Activated CD4-positive, alpha-beta memory T cell treated with anti-CD3 and anti-CD28 coated beads, Interleukin-2, amount 10 ng/mL, durations not matched to agents 7 days and 5 days (primary cell): ENCODE results near the gene CD3E. TPM values are rescaled to one million over a fixed set of nuclear protein-coding genes. Genes with fewer than 3 reads are reported as not detected.

Experiments used
- CTCF ChIA-PET: fragments of 350-600 bp; sonication (Branson Sonifier 250); formaldehyde crosslinking; loops from one replicate; lab custom pipeline; 2021; ENCODE audit warnings: antibody characterized with exemption, inconsistent platforms; lab: Charles Lee
- POLR2A ChIA-PET: fragments of 350-600 bp; sonication (Branson Sonifier 250); formaldehyde crosslinking; loops from one replicate; lab custom pipeline; 2021; ENCODE audit warnings: antibody characterized with exemption; lab: Charles Lee
- DNase-seq: peaks from one replicate; pipeline ENCODE4 v3.0.0-alpha.2; 2020
- H3K27ac Mint-ChIP-seq: one replicate; pipeline ENCODE4 v1.8.0; 2021; ENCODE audit warnings: mild to moderate bottlenecking, mixed read lengths
- H3K27me3 Mint-ChIP-seq: one replicate; pipeline ENCODE4 v1.8.0; 2021; ENCODE audit warnings: mixed read lengths
- H3K36me3 Mint-ChIP-seq: one replicate; pipeline ENCODE4 v1.8.0; 2021; ENCODE audit warnings: low read depth, mixed read lengths
- H3K4me1 Mint-ChIP-seq: one replicate; pipeline ENCODE4 v1.8.0; 2021; ENCODE audit warnings: mixed read lengths
- H3K4me3 Mint-ChIP-seq: one replicate; pipeline ENCODE4 v1.8.0; 2021; ENCODE audit warnings: mild to moderate bottlenecking, mixed read lengths
- H3K9me3 Mint-ChIP-seq: one replicate; pipeline ENCODE4 v1.8.0; 2021; ENCODE audit warnings: mixed read lengths
- total RNA-seq, 2 experiments: library from RNA; stranded (reverse); gene quantifications; one replicate each; pipeline ENCODE4 v1.2.3, GENCODE V29; 2021

CD3E gene
- total RNA-seq = 100 to 1,000 TPM; 639 to 653 TPM

DNA sequence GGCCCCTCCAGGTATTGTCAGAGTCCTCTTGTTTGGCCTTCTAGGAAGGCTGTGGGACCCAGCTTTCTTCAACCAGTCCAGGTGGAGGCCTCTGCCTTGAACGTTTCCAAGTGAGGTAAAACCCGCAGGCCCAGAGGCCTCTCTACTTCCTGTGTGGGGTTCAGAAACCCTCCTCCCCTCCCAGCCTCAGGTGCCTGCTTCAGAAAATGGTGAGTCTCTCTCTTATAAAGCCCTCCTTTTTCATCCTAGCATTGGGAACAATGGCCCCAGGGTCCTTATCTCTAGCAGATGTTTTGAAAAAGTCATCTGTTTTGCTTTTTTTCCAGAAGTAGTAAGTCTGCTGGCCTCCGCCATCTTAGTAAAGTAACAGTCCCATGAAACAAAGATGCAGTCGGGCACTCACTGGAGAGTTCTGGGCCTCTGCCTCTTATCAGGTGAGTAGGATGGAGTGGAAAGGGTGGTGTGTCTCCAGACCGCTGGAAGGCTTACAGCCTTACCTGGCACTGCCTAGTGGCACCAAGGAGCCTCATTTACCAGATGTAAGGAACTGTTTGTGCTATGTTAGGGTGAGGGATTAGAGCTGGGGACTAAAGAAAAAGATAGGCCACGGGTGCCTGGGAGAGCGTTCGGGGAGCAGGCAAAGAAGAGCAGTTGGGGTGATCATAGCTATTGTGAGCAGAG, at the start of gene CD3E:
Gene CD3E, plus strand, starts transcription at position 163 of the 681 bp plus-strand sequence. Its CDS starts 223 bp downstream, at position 386.
- peaks cover 56% of the 10 kb centered on the region for H3K4me1 Mint-ChIP-seq
- peak within 1 kb of the TSS; percentile 99 for H3K27ac Mint-ChIP-seq
- no peaks in the 10 kb centered on the region for H3K9me3 Mint-ChIP-seq
- peak; percentile 80 for DNase-seq
- peaks cover 48% of the 10 kb centered on the region for H3K36me3 Mint-ChIP-seq
- no peaks in the 10 kb centered on the region for H3K27me3 Mint-ChIP-seq
- ChIA-PET POLR2A (interaction anchor here (0.6 to 4.2 kb wide), 35 partner anchors 9 to 1074 kb away, joined by 3 to 32 read pairs (median 4); partner anchors contain the start of genes ARCN1, ATP5MG, JAML and KMT2A), CTCF (interaction anchor here (0.8 to 6.5 kb wide), 16 partner anchors 9 to 106 kb away, joined by 3 to 43 read pairs (median 4); partner anchors contain the start of genes CD3D, CD3G and JAML)
- H3K4me3 Mint-ChIP-seq = peak within 1 kb of the TSS; percentile 99

DNA sequence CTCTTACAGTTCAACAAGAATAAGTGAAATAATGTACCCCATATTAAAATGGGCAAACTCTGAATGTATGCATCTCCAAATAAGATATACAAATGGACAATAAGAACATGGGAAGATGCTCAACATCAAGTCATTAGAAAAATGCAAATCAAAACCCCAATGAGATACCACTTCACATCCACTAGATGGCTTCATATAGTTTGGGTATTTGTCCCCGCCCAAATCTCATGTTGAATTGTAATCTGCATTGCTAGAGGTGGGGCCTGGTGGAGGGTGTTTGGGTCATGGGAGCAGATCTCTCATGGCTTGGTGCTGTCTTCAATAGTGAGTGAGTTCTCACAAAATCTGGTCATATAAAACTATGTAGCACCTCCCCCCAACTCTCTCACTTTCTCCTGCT, 46.1 kb upstream of the CD3E start:
- H3K36me3 Mint-ChIP-seq = peaks cover 11% of the 10 kb centered on the region
- DNase-seq = no peak
- H3K4me3 Mint-ChIP-seq = no peak overlapping the region
- peaks cover 23% of the 10 kb centered on the region for H3K4me1 Mint-ChIP-seq
- ChIA-PET CTCF (interaction anchor here (0.6 to 3.7 kb wide), 5 partner anchors 12 to 59 kb away, joined by 3 to 31 read pairs (median 4); no protein-coding TSS in a partner anchor), POLR2A (interaction anchor here (1.0 to 1.3 kb wide), 2 partner anchors 34 to 46 kb away, joined by 3 read pairs; partner anchors contain the start of genes CD3E and JAML)
- no peaks in the 10 kb centered on the region for H3K9me3 Mint-ChIP-seq
- H3K27ac Mint-ChIP-seq = no peak overlapping the region
- H3K27me3 Mint-ChIP-seq = no peaks in the 10 kb centered on the region

DNA sequence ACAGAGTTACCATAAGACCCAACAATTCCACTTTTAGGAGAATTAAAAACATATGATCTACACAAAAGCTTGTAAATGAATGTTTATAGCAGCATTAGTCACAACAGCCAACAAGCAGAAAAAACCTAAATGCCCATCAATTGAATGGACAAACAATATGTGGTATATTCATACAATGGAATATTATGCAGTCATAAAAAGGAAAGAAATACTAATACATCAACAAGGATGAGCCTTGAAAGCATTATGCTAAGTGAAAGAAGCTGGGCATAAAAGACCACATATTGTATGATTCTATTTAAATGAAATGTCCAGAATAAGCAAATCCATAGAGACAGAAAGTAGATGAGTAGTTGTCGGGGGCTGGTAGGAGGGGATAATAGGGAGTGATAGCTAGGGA, 45.4 kb upstream of the CD3E start:
- no peak for DNase-seq
- POLR2A ChIA-PET = interaction anchor here (1.0 to 1.3 kb wide), 3 partner anchors 35 to 110 kb away, joined by 3 read pairs; partner anchors contain the start of genes CD3E and JAML
- Mint-ChIP-seq H3K27me3 (no peaks in the 10 kb centered on the region), H3K36me3 (peaks cover 11% of the 10 kb centered on the region), H3K4me1 (peaks cover 30% of the 10 kb centered on the region), H3K4me3 (no peak overlapping the region), H3K9me3 (no peaks in the 10 kb centered on the region), H3K27ac (no peak overlapping the region)
- CTCF ChIA-PET = interaction anchor here (0.6 to 3.7 kb wide), 9 partner anchors 8 to 115 kb away, joined by 3 to 31 read pairs (median 4); no protein-coding TSS in a partner anchor

DNA sequence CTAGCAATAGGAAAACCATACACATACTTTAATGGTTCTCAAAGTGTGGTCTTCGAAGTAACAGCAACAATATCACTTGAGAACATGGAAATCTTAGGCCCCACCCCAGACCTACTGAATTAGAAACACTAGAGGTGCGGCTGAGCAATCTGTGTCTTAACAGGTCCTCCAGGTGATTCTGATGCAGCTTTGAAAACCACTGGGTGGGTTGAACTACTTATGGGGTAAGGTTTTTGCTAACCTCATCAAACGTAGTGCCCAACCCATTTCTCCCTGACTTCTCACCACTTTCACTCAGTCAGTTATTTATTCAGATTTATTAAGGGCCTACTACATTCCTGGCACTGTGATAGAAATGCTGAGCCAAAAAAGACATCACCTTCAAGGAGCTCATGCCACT, 44.2 kb upstream of the CD3E start:
- no peak overlapping the region for H3K4me3 Mint-ChIP-seq
- H3K27ac Mint-ChIP-seq = no peak overlapping the region
- ChIA-PET POLR2A (interaction anchor here (1.0 to 1.3 kb wide), 3 partner anchors 21 to 109 kb away, joined by 3 read pairs; no protein-coding TSS in a partner anchor), CTCF (interaction anchor here (1.2 to 3.7 kb wide), 5 partner anchors 24 to 116 kb away, joined by 3 to 31 read pairs (median 4); no protein-coding TSS in a partner anchor)
- no peaks in the 10 kb centered on the region for H3K9me3 Mint-ChIP-seq
- H3K36me3 Mint-ChIP-seq = peaks cover 11% of the 10 kb centered on the region
- peaks cover 7% of the 10 kb centered on the region for H3K27me3 Mint-ChIP-seq
- DNase-seq = no peak
- H3K4me1 Mint-ChIP-seq = peaks cover 41% of the 10 kb centered on the region

DNA sequence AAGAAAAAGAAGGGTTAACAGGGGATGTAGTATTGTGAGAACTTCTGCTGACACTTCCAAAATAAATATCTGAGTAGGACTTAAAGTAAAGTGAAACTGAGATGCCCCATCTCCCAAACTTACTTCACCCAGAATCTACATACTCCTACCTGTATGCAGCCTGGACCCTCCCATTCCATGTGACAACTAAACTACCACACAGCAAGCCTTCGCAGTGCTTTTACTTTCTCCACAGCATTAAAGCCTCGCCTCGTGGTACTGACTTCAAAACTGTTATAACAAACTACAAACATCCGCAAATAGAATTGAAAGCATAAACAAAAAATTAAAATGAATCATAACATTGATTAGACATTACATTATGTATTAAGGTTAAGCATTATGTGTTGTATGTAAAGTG, 41.4 kb upstream of the CD3E start:
- H3K27ac Mint-ChIP-seq = no peak overlapping the region
- H3K36me3 Mint-ChIP-seq = peaks cover 11% of the 10 kb centered on the region
- no peaks in the 10 kb centered on the region for H3K9me3 Mint-ChIP-seq
- peaks cover 42% of the 10 kb centered on the region for H3K4me1 Mint-ChIP-seq
- DNase-seq = no peak
- H3K27me3 Mint-ChIP-seq = peaks cover 10% of the 10 kb centered on the region
- CTCF ChIA-PET = interaction anchor here (1.1 to 3.7 kb wide), 5 partner anchors 11 to 82 kb away, joined by 3 to 19 read pairs (median 9); partner anchors contain the start of gene MPZL3
- POLR2A ChIA-PET = interaction anchor here (1.0 to 1.8 kb wide), 4 partner anchors 11 to 47 kb away, joined by 3 to 5 read pairs (median 4); partner anchors contain the start of genes JAML and MPZL3
- peak overlapping the region; percentile 72 for H3K4me3 Mint-ChIP-seq

DNA sequence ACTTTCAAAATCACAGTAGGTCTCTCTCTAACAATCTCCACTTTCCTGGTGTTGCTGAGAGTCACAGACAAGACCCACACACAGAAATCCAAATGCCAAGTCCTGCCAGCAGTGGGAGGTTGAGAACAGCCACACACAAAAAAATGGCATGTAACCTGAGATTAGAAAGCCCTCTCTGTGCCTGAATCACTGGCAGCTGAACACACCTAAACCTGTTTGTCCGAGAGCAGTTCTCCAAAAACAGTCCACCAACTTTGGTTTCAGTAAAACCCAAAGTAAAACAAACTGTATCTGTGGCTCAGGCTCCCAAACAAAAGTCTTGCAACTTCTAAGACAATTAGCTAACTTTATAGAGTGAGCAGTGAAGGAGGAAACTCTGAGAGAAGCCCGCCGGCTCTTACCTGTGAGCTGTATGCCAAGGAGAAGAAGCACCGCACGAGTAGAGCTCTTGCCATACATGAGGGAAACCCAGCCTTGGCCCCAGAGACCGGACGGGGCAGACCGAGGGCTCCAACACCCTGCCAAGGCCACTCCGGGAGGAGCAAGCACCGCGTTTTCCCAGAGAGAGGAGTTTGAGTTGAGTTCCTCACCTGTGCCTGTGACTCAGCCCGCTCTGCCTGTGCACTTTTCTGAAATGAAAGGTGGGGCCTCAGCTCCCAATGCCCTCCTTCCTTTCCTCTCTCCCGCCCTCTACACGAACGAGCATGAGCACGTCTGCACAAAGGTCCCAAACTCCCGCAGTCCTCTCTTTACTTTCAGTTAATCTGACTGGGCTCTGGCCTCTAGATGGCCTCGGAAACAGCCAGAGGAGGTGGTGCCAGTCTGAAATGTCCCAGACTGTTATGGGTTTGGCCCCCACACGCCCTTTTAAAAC, 40.6 kb upstream of the CD3E start, which contains the start of gene MPZL2:
Gene MPZL2, minus strand, starts transcription at position 603 of the 874 bp plus-strand sequence. Its CDS starts 144 bp downstream, at position 459.
- Mint-ChIP-seq H3K27me3 (peaks cover 10% of the 10 kb centered on the region), H3K4me3 (peak within 1 kb of the TSS; percentile 72), H3K9me3 (no peaks in the 10 kb centered on the region), H3K36me3 (peaks cover 5% of the 10 kb centered on the region), H3K4me1 (peaks cover 42% of the 10 kb centered on the region), H3K27ac (no peak within 1 kb of the TSS)
- ChIA-PET POLR2A (interaction anchor here (0.7 to 2.1 kb wide), 8 partner anchors 10 to 62 kb away, joined by 3 to 8 read pairs (median 4); partner anchors contain the start of gene MPZL3), CTCF (interaction anchor here (1.1 to 3.7 kb wide), 7 partner anchors 12 to 134 kb away, joined by 3 to 19 read pairs (median 4); partner anchors contain the start of gene MPZL3)
- no peak for DNase-seq

DNA sequence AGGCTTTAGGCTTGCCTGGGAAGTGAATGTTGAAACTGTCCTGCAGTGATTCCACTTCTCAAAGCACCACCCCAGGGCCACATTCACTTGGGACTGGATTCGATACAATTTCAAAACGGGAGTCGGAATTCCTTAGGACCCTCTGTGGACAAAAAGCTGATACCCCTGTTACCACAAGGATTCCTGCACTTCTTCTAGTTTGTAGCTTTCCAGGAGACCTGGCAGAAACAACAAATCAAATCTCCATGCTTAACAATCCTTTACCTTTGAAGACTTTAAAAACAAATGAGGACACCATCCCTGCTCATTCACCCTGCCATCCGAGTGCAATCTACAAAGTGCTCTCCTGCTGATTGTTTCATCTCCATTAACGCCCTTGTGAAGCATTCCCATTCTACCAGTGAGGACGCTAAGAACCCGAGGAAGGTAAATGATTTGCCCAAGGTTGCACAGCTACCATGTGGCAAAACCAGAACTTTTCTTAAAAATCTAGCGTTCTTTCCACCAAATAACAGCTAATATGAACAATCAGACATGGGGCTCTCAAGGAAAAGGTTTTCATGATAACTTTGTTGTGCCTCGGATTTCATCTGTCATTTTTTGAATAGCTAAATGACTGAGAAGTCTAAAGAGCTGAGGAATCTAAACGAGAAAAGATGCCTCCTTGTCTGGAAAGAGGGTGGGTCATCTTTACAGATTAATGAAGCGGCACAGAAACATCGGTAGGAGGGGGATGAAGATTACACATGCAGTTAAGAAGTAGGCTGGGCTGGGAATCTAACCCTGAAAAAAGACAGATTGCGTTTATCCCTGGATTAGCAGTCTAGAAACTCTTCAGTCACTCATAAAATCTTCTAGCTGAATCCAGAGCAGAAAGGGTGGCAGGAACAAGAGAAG, 39.7 kb upstream of the CD3E start:
- Mint-ChIP-seq H3K9me3 (no peaks in the 10 kb centered on the region), H3K36me3 (peaks cover 5% of the 10 kb centered on the region), H3K27ac (no peak overlapping the region), H3K4me3 (peak overlapping the region; percentile 6), H3K4me1 (peaks cover 42% of the 10 kb centered on the region), H3K27me3 (peaks cover 12% of the 10 kb centered on the region)
- ChIA-PET POLR2A (interaction anchor here (0.7 to 2.1 kb wide), 6 partner anchors 10 to 63 kb away, joined by 3 to 8 read pairs (median 3); partner anchors contain the start of gene MPZL3), CTCF (interaction anchor here (0.7 to 3.7 kb wide), 11 partner anchors 8 to 305 kb away, joined by 3 to 19 read pairs (median 4); partner anchors contain the start of gene MPZL3)
- DNase-seq = no peak

DNA sequence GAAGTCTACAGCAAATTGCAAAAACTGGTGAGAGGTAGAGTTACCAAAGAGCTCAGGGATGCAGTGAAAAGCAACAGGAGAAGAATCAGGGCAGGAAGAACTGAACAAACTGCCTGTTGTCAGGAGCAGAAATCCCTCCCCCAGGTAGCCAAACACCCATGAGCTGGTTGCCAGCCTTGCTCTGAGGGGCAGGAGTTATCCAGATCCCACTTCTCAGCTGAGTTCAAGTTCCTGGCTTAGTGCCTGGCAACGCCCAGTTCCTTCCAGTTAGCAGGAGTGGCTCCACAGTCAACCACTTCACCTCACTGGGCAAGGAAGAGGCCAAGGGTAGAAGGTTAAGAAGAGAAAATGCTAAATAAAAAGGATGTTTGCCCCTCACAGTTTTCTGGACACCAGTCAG, 38.6 kb upstream of the CD3E start:
- no peak overlapping the region for H3K27ac Mint-ChIP-seq
- H3K9me3 Mint-ChIP-seq = no peaks in the 10 kb centered on the region
- CTCF ChIA-PET = interaction anchor here (0.9 to 3.7 kb wide), 4 partner anchors 10 to 29 kb away, joined by 3 to 19 read pairs (median 4); no protein-coding TSS in a partner anchor
- H3K4me1 Mint-ChIP-seq = peaks cover 37% of the 10 kb centered on the region
- H3K36me3 Mint-ChIP-seq = peaks cover 5% of the 10 kb centered on the region
- no peak overlapping the region for H3K4me3 Mint-ChIP-seq
- H3K27me3 Mint-ChIP-seq = peaks cover 17% of the 10 kb centered on the region
- POLR2A ChIA-PET = interaction anchor here (0.8 kb wide), 1 partner anchor 38 kb away, joined by 3 read pairs; the partner anchor contains the start of gene CD3E
- no peak for DNase-seq

DNA sequence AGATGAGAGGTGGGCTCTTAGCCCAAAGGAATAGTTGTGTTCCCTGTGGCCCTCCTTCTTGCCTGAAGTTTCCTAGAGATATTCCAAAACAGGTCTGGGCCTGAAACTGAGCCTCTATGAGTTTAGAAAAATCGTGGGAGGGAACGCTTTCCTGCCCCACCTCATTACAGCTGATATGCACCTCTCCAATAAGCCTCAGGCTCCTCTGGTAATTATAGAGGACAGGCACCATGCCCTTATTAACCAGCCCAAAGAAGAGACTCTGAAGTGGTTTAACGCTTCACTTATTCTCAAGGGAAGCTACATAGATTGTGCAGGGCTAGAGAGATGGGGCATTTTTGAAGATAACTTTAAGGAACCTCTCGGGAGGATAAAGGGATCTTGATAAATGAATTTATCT, 37.0 kb upstream of the CD3E start:
- ChIA-PET CTCF (interaction anchor here (1.1 to 1.5 kb wide), 4 partner anchors 10 to 69 kb away, joined by 3 to 8 read pairs (median 4); no protein-coding TSS in a partner anchor), POLR2A (interaction anchor here (1.0 kb wide), 1 partner anchor 9 kb away, joined by 5 read pairs; no protein-coding TSS in a partner anchor)
- H3K36me3 Mint-ChIP-seq = no peaks in the 10 kb centered on the region
- no peaks in the 10 kb centered on the region for H3K9me3 Mint-ChIP-seq
- no peak overlapping the region for H3K27ac Mint-ChIP-seq
- H3K27me3 Mint-ChIP-seq = peaks cover 17% of the 10 kb centered on the region
- no peak for DNase-seq
- peaks cover 29% of the 10 kb centered on the region for H3K4me1 Mint-ChIP-seq
- H3K4me3 Mint-ChIP-seq = no peak overlapping the region

DNA sequence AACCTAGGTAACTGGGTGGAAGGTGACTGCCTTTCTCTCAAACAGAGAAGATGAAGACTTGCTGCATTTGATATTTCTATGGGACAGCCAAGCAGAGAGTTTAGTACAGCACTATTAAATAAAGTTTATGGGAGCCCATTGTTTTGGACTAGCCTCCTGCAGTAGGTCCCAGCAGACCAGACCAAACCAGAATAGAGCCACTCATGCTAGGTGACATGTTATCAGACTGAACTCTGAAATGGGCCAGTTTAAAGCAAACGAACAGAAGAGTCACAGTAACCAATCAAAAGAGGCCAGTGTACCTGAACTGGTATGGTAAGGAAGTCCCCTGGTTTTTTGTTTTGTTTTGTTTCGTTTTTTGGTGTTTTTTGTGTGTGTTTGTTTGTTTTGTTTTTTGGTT, 32.5 kb upstream of the CD3E start:
- Mint-ChIP-seq H3K27me3 (peaks cover 9% of the 10 kb centered on the region), H3K27ac (no peak overlapping the region), H3K4me1 (peaks cover 26% of the 10 kb centered on the region), H3K9me3 (no peaks in the 10 kb centered on the region), H3K36me3 (no peaks in the 10 kb centered on the region), H3K4me3 (no peak overlapping the region)
- ChIA-PET CTCF (no interaction called here), POLR2A (interaction anchor here (0.7 kb wide), 1 partner anchor 142 kb away, joined by 3 read pairs; no protein-coding TSS in a partner anchor)
- DNase-seq = no peak

DNA sequence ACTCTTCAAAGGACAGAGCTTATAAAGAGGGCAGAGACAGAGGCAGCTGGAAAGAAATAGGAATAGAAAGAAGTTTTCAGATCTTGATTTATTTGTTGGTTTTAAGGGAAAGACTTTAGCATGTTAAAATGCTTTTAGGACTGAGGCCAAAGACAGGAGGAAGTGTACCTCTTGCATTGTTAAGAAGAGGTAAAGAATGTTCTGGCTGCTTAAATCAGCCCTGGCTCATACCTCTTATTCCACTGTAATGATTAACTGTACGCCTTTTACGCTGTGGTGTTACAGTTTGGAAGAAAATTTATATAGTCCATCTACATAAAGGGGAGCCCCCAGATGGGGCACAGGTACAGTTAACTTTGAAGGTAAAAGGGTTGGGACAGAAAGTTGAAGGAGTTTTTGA, 30.3 kb upstream of the CD3E start:
- H3K4me3 Mint-ChIP-seq = no peak overlapping the region
- peaks cover 32% of the 10 kb centered on the region for H3K4me1 Mint-ChIP-seq
- no peak overlapping the region for H3K27ac Mint-ChIP-seq
- no peaks in the 10 kb centered on the region for H3K9me3 Mint-ChIP-seq
- POLR2A ChIA-PET = interaction anchor here (1.5 kb wide), 1 partner anchor 10 kb away, joined by 4 read pairs; no protein-coding TSS in a partner anchor
- CTCF ChIA-PET = interaction anchor here (0.7 kb wide), 1 partner anchor 75 kb away, joined by 3 read pairs; no protein-coding TSS in a partner anchor
- no peak for DNase-seq
- H3K36me3 Mint-ChIP-seq = no peaks in the 10 kb centered on the region
- H3K27me3 Mint-ChIP-seq = peaks cover 9% of the 10 kb centered on the region
